ENCODE results near the gene CASS4. TPM values are rescaled to one million over a fixed set of nuclear protein-coding genes. Genes with fewer than 3 reads are reported as not detected.
A peak's percentile ranks its signal among the peaks of the same experiment; 100 is the strongest.

Gene CASS4
- total and polyA plus RNA-seq, 9 of the 15 experiments (the other 6 are each of a cell fraction or from before 2014, with no cell fraction given) = 8.1 to 53.8 (median 26.7) TPM

GRCh38 chr20:56411759-56412472 lies at the start of gene CASS4 (continued):
- TF ChIP-seq E2F6 (IDR thresholded peaks at IDR 0.05; ENCODE audit: borderline replicate concordance in 1 of 2, extremely low read depth in 1 of 2, insufficient read depth in 1 of 2, insufficient read length in 1 of 2, low read depth in 1 of 2, low read length in 1 of 2, poor library complexity in 1 of 2, severe bottlenecking in 1 of 2) (peak in 1 of 2 experiments; percentile 35), GMEB1 (CRISPR knock-in tag; IDR thresholded peaks at IDR 0.05) (no peak), C11orf30 (IDR thresholded peaks at IDR 0.05; ENCODE audit: low read depth) (peak; percentile 94), BACH1 (tag; IDR thresholded peaks at IDR 0.05) (peak; percentile 63; the same call in 1 of the 2 replicates), TEAD4 (IDR thresholded peaks at IDR 0.05; ENCODE audit: low read length) (peak; percentile 99), TEAD4 (CRISPR knock-in tag; IDR thresholded peaks at IDR 0.05; ENCODE audit: borderline replicate concordance) (no peak), ETV6 (IDR thresholded peaks at IDR 0.05; ENCODE audit: borderline replicate concordance in 1 of 2, low read depth in 2 of 2, low read length in 1 of 2) (peak in 1 of 2 experiments; percentile 94; a peak in 2 of 4 replicates), ETV6 (CRISPR knock-in tag; IDR thresholded peaks at IDR 0.05; ENCODE audit: borderline replicate concordance) (no peak), TSC22D4 (tag; IDR thresholded peaks at IDR 0.05) (no peak), ASH1L (IDR thresholded peaks at IDR 0.05; ENCODE audit: borderline replicate concordance, low read depth, partially characterized antibody) (no peak), SP2 (IDR thresholded peaks at IDR 0.05; ENCODE audit: extremely low read depth, low read depth, low read length, poor library complexity, severe bottlenecking) (no peak), STAG1 (CRISPR knock-in tag; IDR thresholded peaks at IDR 0.05; ENCODE audit: borderline replicate concordance) (no peak), JUN (IDR thresholded peaks at IDR 0.05; ENCODE audit: borderline replicate concordance, low read depth, low read length) (peak; percentile 58), JUN (CRISPR knock-in tag; IDR thresholded peaks at IDR 0.05; ENCODE audit: borderline replicate concordance) (no peak), ZNF766 (CRISPR knock-in tag; conservative IDR thresholded peaks at IDR 0.05) (peak; percentile 89), NFE2 (IDR thresholded peaks at IDR 0.05; ENCODE audit: low read depth) (peak; percentile 97), NFATC3 (IDR thresholded peaks at IDR 0.05) (peak; percentile 90)
